Smooth muscle cell (in vitro differentiated cells): ENCODE measurements around the gene ZNF462. TPM values are rescaled to one million over a fixed set of nuclear protein-coding genes. Genes with fewer than 3 reads are reported as not detected.

Source experiments
- DNase-seq: peaks from one replicate; lab custom pipeline; 2025; ENCODE audit not compliant: unreplicated experiment; lab: John Stamatoyannopoulos, UW
- H2AFZ ChIP-seq: fragments of 200-600 bp; sonication (generic); 2 replicates; pipeline ENCODE4 v1.6.0; 2016; ENCODE audit warnings: antibody characterized with exemption, low read depth, mild to moderate bottlenecking
- H3F3A ChIP-seq: fragments of 200-600 bp; sonication (generic); 2 replicates; pipeline ENCODE4 v1.6.0; 2017; ENCODE audit warnings: antibody characterized with exemption, low read depth
- H3K27ac ChIP-seq: fragments of 200-600 bp; sonication (generic); 2 replicates; pipeline ENCODE4 v1.5.1; 2016; ENCODE audit warnings: low read depth, mild to moderate bottlenecking
- H3K27me3 ChIP-seq: fragments of 200-600 bp; sonication (generic); 2 replicates; pipeline ENCODE4 v1.6.1; 2016; ENCODE audit warnings: low read depth, mild to moderate bottlenecking
- H3K36me3 ChIP-seq: fragments of 200-600 bp; sonication (generic); 2 replicates; pipeline ENCODE4 v1.5.1; 2016; ENCODE audit warnings: low read depth
- H3K4me1 ChIP-seq: fragments of 200-600 bp; sonication (generic); 2 replicates; pipeline ENCODE4 v1.5.1; 2016; ENCODE audit warnings: low read depth
- H3K4me2 ChIP-seq: fragments of 200-600 bp; sonication (generic); 2 replicates; pipeline ENCODE4 v1.6.0; 2016; ENCODE audit warnings: mild to moderate bottlenecking
- H3K4me3 ChIP-seq: fragments of 200-600 bp; sonication (generic); 2 replicates; pipeline ENCODE4 v1.5.1; 2016; ENCODE audit warnings: mild to moderate bottlenecking
- H3K79me2 ChIP-seq: fragments of 200-600 bp; sonication (generic); 2 replicates; pipeline ENCODE4 v1.6.0; 2016; ENCODE audit warnings: low read depth, mild to moderate bottlenecking
- H3K9ac ChIP-seq: fragments of 200-600 bp; sonication (generic); 2 replicates; pipeline ENCODE4 v1.6.0; 2016; ENCODE audit warnings: low read depth
- H3K9me3 ChIP-seq: fragments of 200-600 bp; sonication (generic); replicated peaks from 2 replicates; pipeline ENCODE4 v1.5.1; 2016; ENCODE audit warnings: low read depth
- H4K20me1 ChIP-seq: fragments of 200-600 bp; sonication (generic); 2 replicates; pipeline ENCODE4 v1.6.0; 2016; ENCODE audit warnings: low read depth
- WGBS: methylation state at CpG from one replicate; pipeline ENCODE4 v1.1.7; 2016; ENCODE audit warnings: low lambda C conversion rate; 5-methylcytosine and 5-hydroxymethylcytosine counted together
- polyA plus RNA-seq: library from polyadenylated mRNA; unstranded; fragments of >200 nt; fragmentation: Nextera tagmentation; extraction: Ambion mirVana; gene quantifications from 2 replicates; pipeline ENCODE4 v1.2.1, GENCODE V29; 2016
- total RNA-seq: library from RNA; depleted of rRNA; stranded (reverse); fragments of >200 nt; gene quantifications from 2 replicates; pipeline ENCODE4 v1.2.3, GENCODE V29; 2014
- TF ChIP-seq, protein P1 (sequence below): fragments of 200-600 bp; sonication (generic); IDR thresholded peaks from 2 replicates; pipeline ENCODE4 v1.5.1; 2017; ENCODE audit warnings: borderline replicate concordance, mild to moderate bottlenecking, antibody characterized with exemption; ENCODE audit not compliant: insufficient read depth, poor library complexity, severe bottlenecking

The ZNF462 gene
- total and polyA plus RNA-seq, 2 experiments from 2014 or later = 9.1 to 32.2 TPM

DNA sequence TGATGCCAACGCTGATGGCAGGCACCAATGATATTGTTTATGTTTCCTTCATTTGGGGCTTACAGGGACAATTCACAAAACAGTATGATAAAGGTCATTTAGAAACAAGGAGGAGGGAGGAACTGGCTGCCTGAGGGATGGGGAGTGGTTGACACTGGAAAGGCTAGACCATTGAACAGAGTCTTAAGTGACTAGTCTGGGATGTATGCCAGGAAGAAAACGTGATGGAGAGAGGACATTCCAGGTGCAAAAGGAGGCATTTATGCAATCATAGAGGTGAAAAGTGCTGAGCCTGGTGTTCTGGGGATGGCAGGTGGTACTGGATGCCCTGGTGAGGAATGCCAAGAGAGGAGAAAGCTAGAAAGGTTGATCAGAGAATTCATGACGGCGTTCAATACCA, 153.4 kb downstream of the ZNF462 start:
- Histone ChIP-seq H3K79me2 (no peaks in the 10 kb centered on the region), H3K9ac (no peak overlapping the region), H4K20me1 (no peaks in the 10 kb centered on the region), H3F3A (peaks cover 5% of the 10 kb centered on the region), H3K27me3 (no peaks in the 10 kb centered on the region), H3K4me3 (no peak overlapping the region), H3K4me2 (no peak overlapping the region), H3K36me3 (peaks cover 4% of the 10 kb centered on the region), H3K27ac (no peak overlapping the region), H2AFZ (no peak overlapping the region), H3K4me1 (peaks cover 15% of the 10 kb centered on the region), H3K9me3 (no peaks in the 10 kb centered on the region)
- DNase-seq = no peak
- TF ChIP-seq, protein P1, sequence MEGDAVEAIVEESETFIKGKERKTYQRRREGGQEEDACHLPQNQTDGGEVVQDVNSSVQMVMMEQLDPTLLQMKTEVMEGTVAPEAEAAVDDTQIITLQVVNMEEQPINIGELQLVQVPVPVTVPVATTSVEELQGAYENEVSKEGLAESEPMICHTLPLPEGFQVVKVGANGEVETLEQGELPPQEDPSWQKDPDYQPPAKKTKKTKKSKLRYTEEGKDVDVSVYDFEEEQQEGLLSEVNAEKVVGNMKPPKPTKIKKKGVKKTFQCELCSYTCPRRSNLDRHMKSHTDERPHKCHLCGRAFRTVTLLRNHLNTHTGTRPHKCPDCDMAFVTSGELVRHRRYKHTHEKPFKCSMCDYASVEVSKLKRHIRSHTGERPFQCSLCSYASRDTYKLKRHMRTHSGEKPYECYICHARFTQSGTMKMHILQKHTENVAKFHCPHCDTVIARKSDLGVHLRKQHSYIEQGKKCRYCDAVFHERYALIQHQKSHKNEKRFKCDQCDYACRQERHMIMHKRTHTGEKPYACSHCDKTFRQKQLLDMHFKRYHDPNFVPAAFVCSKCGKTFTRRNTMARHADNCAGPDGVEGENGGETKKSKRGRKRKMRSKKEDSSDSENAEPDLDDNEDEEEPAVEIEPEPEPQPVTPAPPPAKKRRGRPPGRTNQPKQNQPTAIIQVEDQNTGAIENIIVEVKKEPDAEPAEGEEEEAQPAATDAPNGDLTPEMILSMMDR = no peak
- WGBS = 87% methylated on average over 4 of the region's 4 CpGs

DNA sequence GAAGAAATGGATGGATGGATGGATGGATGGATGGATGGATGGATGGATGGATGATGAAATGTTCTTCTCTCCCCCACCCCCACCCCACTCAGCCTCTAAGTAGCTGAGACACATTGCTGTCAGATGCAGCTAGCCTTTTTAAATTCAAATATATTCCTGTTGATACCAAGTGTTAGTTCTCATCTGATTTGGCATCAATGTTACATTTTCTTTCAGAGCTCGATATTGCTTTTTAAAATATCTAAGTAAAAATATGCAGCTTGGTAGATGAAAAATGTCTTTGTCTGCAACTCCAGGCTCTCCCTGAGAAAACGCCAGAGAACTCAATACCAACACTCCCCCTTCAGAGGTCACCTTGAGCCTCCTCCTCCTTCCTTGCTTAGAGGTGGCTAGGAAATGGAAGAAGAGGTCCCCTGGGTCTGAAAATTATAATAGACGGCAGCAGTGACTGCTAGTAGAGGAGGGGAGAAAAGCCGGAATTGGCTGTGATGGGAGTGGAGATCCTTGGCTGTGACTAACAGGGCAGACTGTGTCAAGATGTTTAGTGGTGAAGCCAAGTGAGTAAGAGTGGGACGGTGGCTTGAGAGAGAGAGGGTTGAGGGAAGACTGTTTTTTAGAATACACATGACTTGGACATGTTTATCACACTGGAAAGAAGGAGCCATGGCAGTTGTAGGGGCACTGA, 156.0 kb downstream of the ZNF462 start:
- H3F3A ChIP-seq = peaks cover 5% of the 10 kb centered on the region
- H2AFZ ChIP-seq = no peak overlapping the region
- H4K20me1 ChIP-seq = no peaks in the 10 kb centered on the region
- H3K4me3 ChIP-seq = no peak overlapping the region
- TF ChIP-seq, protein P1 = no peak
- H3K79me2 ChIP-seq = no peaks in the 10 kb centered on the region
- H3K36me3 ChIP-seq = no peaks in the 10 kb centered on the region
- peak overlapping the region; percentile 90 for H3K27ac ChIP-seq
- H3K4me1 ChIP-seq = peaks cover 15% of the 10 kb centered on the region
- no peaks in the 10 kb centered on the region for H3K27me3 ChIP-seq
- DNase-seq = no peak
- 67% methylated on average over 5 of the region's 5 CpGs for WGBS
- H3K9ac ChIP-seq = peak overlapping the region; percentile 66
- no peaks in the 10 kb centered on the region for H3K9me3 ChIP-seq
- peak overlapping the region; percentile 77 for H3K4me2 ChIP-seq

DNA sequence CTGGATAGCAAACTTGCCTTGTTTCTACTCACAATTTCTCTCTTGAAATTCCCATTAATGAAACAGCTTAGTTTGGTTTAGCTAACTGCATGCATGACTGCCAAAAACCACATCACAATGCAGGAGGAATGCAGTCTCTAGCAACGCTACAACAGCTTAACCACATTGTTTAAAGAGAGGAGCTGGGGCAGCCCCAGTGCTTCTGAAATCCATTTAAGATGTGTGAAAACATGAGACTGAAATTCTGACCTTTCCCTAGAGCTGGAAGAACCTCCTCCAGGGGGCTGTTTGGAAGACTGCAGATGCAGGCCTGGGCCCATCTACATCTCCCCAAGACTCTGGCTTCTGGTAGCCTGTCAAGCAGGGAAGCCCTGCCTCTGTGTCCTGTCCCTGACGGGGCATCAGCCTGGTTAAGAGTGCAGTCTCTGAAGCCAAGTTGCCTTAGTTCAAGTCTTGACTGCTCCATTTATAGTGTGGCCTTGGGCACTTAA, 157.1 kb downstream of the ZNF462 start:
- H3K9ac ChIP-seq = peak overlapping the region; percentile 66
- peak overlapping the region; percentile 77 for H3K4me2 ChIP-seq
- no peaks in the 10 kb centered on the region for H3K79me2 ChIP-seq
- peak overlapping the region; percentile 90 for H3K27ac ChIP-seq
- no peaks in the 10 kb centered on the region for H3K27me3 ChIP-seq
- H3K36me3 ChIP-seq = no peaks in the 10 kb centered on the region
- peaks cover 5% of the 10 kb centered on the region for H3F3A ChIP-seq
- H2AFZ ChIP-seq = no peak overlapping the region
- H3K4me1 ChIP-seq = peaks cover 15% of the 10 kb centered on the region
- no peak overlapping the region for H3K4me3 ChIP-seq
- no peaks in the 10 kb centered on the region for H3K9me3 ChIP-seq
- WGBS = 14% methylated on average over 2 of the region's 2 CpGs
- TF ChIP-seq, protein P1 = no peak
- DNase-seq = no peak
- no peaks in the 10 kb centered on the region for H4K20me1 ChIP-seq

DNA sequence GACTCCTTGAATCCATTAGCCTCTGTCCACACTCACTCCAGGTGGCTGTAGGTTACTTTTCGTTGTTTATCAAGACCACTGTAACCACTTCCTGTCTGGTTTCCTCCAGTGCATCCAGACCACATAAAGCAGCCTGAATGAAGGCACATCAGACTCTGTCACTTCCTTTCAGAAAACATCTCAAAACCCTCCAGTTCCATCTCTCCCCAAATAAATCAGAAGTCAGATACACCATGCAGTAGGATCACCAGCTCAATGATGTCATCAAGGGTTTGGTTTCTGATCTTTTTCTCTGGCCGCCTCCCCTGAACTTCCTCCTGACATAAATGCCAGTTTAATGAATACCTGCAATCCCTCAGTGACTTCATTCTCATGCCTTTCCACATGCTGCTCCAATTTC, 161.2 kb downstream of the ZNF462 start:
- no peak for DNase-seq
- Histone ChIP-seq H3K4me1 (peaks cover 12% of the 10 kb centered on the region), H2AFZ (no peak overlapping the region), H3K4me3 (no peak overlapping the region), H3K4me2 (no peak overlapping the region), H3K36me3 (no peaks in the 10 kb centered on the region), H3K79me2 (no peaks in the 10 kb centered on the region), H4K20me1 (no peaks in the 10 kb centered on the region), H3K27ac (no peak overlapping the region), H3K9me3 (no peaks in the 10 kb centered on the region), H3F3A (peaks cover 5% of the 10 kb centered on the region), H3K27me3 (no peaks in the 10 kb centered on the region), H3K9ac (no peak overlapping the region)
- TF ChIP-seq, protein P1 = no peak
- 65% methylated on average over 2 of the region's 2 CpGs for WGBS
